ENCODE data around the gene LTA. TPM values are rescaled to one million over a fixed set of nuclear protein-coding genes. Genes with fewer than 3 reads are reported as not detected.
A peak's percentile ranks its signal among the peaks of the same experiment; 100 is the strongest.

Gene LTA
- total and polyA plus RNA-seq, 2 donors (not counting 3 experiments of a cell fraction or from before 2014, with no cell fraction given) = 0.46 TPM; not detected in 1

GRCh38 chr6:31597006-31597405, 24.9 kb downstream of the LTA start:
- H3K4me1 ChIP-seq (ENCODE audit: control insufficient read depth, extremely low read depth, insufficient read depth, low read length) = no peaks in the 10 kb centered on the region
- FAIRE-seq (peak; percentile 84), DNase-seq (ENCODE audit: low read depth, low spot score) (peak; percentile 67)
- H4K20me1 ChIP-seq (replicated peaks; ENCODE audit: control insufficient read depth, extremely low read depth, insufficient read depth, low read length) = no peaks in the 10 kb centered on the region
- no peaks in the 10 kb centered on the region for H3K79me2 ChIP-seq (ENCODE audit: control insufficient read depth, insufficient read depth, low read length)
- ChIA-PET POLR2A (interaction anchor here (4.6 kb wide), 1 partner anchor 46 kb away, joined by 22 read pairs; no protein-coding TSS in a partner anchor), CTCF (interaction anchor here (1.2 to 32.6 kb wide), 5 partner anchors 10 to 103 kb away, joined by 5 to 1517 read pairs (median 45); partner anchors contain the start of genes ATP6V1G2, DDX39B, LST1 and LTB)
- dilution Hi-C loops (cut with MboI; ENCODE audit: extremely low pct_ligation_motif_present, low sequenced_read_pairs) (no loop called here), intact Hi-C loops (cut with micrococcal nuclease) (no loop called here)
- no peaks in the 10 kb centered on the region for H3K9me1 ChIP-seq (replicated peaks; ENCODE audit: control insufficient read depth, extremely low read depth, insufficient read depth, low read length)
- H2AFZ ChIP-seq (ENCODE audit: low read depth, low read length) = no peak overlapping the region
- H3K36me3 ChIP-seq (ENCODE audit: control insufficient read depth in 2 of 2, extremely low read depth in 1 of 2, insufficient read depth in 2 of 2, low read length in 2 of 2) = no peaks in the 10 kb centered on the region
- no peak overlapping the region for H3K9ac ChIP-seq (replicated peaks; ENCODE audit: extremely low read depth, insufficient read depth, low read length)
- H3K4me2 ChIP-seq (ENCODE audit: insufficient read depth, low read length) = no peak overlapping the region
- H3K9me3 ChIP-seq (replicated peaks; ENCODE audit: control insufficient read depth, insufficient read depth, low read length) = no peaks in the 10 kb centered on the region
- no TSS peak for BruUV-seq (replicated peaks)
- no peaks in the 10 kb centered on the region for H3K27me3 ChIP-seq (ENCODE audit: control insufficient read depth in 2 of 2, insufficient read depth in 2 of 2, low read length in 2 of 2)
- no peak overlapping the region for H3K27ac ChIP-seq (ENCODE audit: insufficient read depth, low read depth, low read length)
- H3K4me3 ChIP-seq (replicated peaks in 1 of 3; ENCODE audit: insufficient read depth in 1 of 3, low read depth in 1 of 3, low read length in 3 of 3) = no peak overlapping the region
- TF ChIP-seq CTCF (IDR thresholded peaks at IDR 0.05; ENCODE audit: extremely low read depth in 1 of 2, insufficient read depth in 1 of 2, low read depth in 1 of 2, low read length in 2 of 2) (peak; percentile 43 to 47), POLR2A (IDR thresholded peaks at IDR 0.05; ENCODE audit: low read depth, low read length) (no peak), MYC (IDR thresholded peaks at IDR 0.05; ENCODE audit: low read depth, low read length) (peak; percentile 61), MAX (IDR thresholded peaks at IDR 0.05; ENCODE audit: insufficient read depth, insufficient read length) (peak; percentile 22)

GRCh38 chr6:31607317-31607716, 35.2 kb downstream of the LTA start:
- no peaks in the 10 kb centered on the region for H3K36me3 ChIP-seq (ENCODE audit: control insufficient read depth in 2 of 2, extremely low read depth in 1 of 2, insufficient read depth in 2 of 2, low read length in 2 of 2)
- H4K20me1 ChIP-seq (replicated peaks; ENCODE audit: control insufficient read depth, extremely low read depth, insufficient read depth, low read length) = no peaks in the 10 kb centered on the region
- H3K27me3 ChIP-seq (ENCODE audit: control insufficient read depth in 2 of 2, insufficient read depth in 2 of 2, low read length in 2 of 2) = no peaks in the 10 kb centered on the region
- H3K27ac ChIP-seq (ENCODE audit: insufficient read depth, low read depth, low read length) = no peak overlapping the region
- intact Hi-C loops (cut with micrococcal nuclease) (no loop called here), dilution Hi-C loops (cut with MboI; ENCODE audit: extremely low pct_ligation_motif_present, low sequenced_read_pairs) (no loop called here)
- H3K9me3 ChIP-seq (replicated peaks; ENCODE audit: control insufficient read depth, insufficient read depth, low read length) = no peaks in the 10 kb centered on the region
- H3K4me3 ChIP-seq (replicated peaks in 1 of 3; ENCODE audit: insufficient read depth in 1 of 3, low read depth in 1 of 3, low read length in 3 of 3) = no peak overlapping the region
- H3K4me1 ChIP-seq (ENCODE audit: control insufficient read depth, extremely low read depth, insufficient read depth, low read length) = no peaks in the 10 kb centered on the region
- no peaks in the 10 kb centered on the region for H3K9me1 ChIP-seq (replicated peaks; ENCODE audit: control insufficient read depth, extremely low read depth, insufficient read depth, low read length)
- no peak for FAIRE-seq
- CTCF ChIA-PET = interaction anchor here (1.6 to 2.4 kb wide), 3 partner anchors 9 to 56 kb away, joined by 5 to 10 read pairs (median 9); no protein-coding TSS in a partner anchor
- H2AFZ ChIP-seq (ENCODE audit: low read depth, low read length) = no peak overlapping the region
- DNase-seq (ENCODE audit: low read depth, low spot score) = no peak
- no peaks in the 10 kb centered on the region for H3K79me2 ChIP-seq (ENCODE audit: control insufficient read depth, insufficient read depth, low read length)
- H3K4me2 ChIP-seq (ENCODE audit: insufficient read depth, low read length) = no peak overlapping the region
- BruUV-seq (replicated peaks) = no TSS peak
- TF ChIP-seq POLR2AphosphoS5 (IDR thresholded peaks at IDR 0.05; ENCODE audit: insufficient read depth, low read depth, low read length) (no peak), JUN (IDR thresholded peaks at IDR 0.05; ENCODE audit: borderline replicate concordance, insufficient read depth, insufficient read length, low read depth) (no peak), MAX (IDR thresholded peaks at IDR 0.05; ENCODE audit: insufficient read depth, insufficient read length) (no peak), EZH2 (IDR thresholded peaks at IDR 0.05; ENCODE audit: borderline replicate concordance, low read depth, low read length, severe bottlenecking) (no peak), MYC (IDR thresholded peaks at IDR 0.05; ENCODE audit: low read depth, low read length) (no peak), FOS (IDR thresholded peaks at IDR 0.05; ENCODE audit: borderline replicate concordance, insufficient read depth, low read length) (no peak), GATA2 (IDR thresholded peaks at IDR 0.05; ENCODE audit: insufficient read depth, insufficient read length, low read depth, low read length) (no peak), POLR2A (IDR thresholded peaks at IDR 0.05; ENCODE audit: low read depth, low read length) (no peak)
- POLR2A ChIA-PET = interaction anchor here (0.7 kb wide), 1 partner anchor 112 kb away, joined by 3 read pairs; no protein-coding TSS in a partner anchor
- H3K9ac ChIP-seq (replicated peaks; ENCODE audit: extremely low read depth, insufficient read depth, low read length) = no peak overlapping the region
